HG03354 (cell line): ENCODE measurements around the gene HS3ST5.
"Not testable (repeated sequence)": the region's sequence is repeated elsewhere in the genome, so short reads cannot be mapped to it uniquely, and the experiment has no call there.

Experiments used
- ATAC-seq: cut with Tn5 transposase; IDR thresholded peaks from one replicate; pipeline ENCODE4 v1.9.1; 2021; ENCODE audit warnings: mild to moderate bottlenecking; ENCODE audit not compliant: unreplicated experiment, poor library complexity, severe bottlenecking

The HS3ST5 gene

DNA sequence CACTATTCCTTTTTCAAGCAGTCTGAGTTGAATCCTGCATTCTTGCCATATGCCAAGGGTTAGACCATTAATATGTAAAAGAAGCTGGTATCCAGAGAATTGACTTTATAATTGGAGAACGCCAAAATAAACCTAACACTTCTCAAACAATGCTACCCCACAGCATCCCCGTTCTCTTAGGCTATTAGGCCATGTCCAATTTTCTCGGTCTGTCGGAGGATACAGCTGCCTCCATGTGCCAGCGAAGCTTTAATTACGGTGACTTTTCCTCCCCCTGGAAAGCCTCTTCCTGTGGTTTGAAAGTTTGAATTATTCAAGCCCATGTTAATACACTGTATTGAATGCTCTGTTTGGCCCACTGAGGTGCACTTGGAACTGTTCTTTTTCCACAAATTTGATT, 60.5 kb downstream of the HS3ST5 start:
- no peak for ATAC-seq

DNA sequence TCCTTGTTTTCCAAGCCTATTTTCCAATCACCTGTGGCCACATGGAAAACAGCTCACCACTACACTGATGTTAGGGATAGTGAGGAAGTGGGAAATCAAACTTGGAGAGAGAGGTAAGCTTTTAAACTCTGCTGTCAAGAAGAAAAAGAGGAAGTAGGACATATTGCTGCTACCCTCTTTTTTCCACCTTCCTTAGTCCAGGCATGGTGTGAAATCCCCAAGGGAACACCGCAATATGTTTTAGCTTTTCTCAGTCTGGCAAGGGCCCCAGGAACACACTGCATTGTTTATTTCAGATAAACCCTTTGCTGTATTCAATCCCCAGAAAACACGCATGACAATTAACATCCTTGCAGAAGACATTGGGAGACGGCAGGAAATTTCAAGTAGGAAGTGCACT, 61.3 kb downstream of the HS3ST5 start:
- no peak for ATAC-seq

DNA sequence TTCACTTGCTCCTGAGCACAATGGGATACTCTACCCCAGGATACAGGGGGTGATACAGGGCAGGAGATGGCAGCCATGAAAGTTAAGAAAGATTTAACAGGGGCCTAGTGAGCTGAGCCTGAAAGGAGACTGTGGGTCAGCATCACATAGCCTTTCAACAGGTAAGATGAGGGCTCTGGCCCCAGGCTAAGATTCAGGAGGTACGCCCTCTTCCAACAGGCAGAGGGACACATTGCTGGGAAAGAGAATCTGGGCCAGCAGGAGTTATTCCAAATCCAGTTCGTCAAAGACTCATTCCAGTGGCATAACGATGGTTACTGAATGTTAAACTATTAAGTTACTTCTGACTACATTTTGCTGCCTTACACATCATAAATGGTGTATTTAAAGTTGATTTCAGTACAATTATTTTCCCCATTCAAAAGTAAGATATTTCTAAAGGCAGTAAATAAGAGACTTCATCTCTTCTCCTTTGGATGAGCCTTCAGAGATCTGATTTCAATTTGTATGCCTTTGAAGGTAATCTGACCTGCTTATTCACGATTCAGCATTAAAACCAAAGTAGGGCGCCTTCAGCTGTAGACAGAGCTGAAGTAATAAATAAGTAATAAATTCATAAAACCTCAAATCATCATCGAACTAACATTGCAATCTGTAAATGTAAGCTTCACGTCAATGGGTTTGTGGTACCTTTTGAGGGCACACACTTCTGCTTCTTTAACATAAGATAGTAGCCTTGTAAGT, 62.4 kb downstream of the HS3ST5 start:
- no peak for ATAC-seq

DNA sequence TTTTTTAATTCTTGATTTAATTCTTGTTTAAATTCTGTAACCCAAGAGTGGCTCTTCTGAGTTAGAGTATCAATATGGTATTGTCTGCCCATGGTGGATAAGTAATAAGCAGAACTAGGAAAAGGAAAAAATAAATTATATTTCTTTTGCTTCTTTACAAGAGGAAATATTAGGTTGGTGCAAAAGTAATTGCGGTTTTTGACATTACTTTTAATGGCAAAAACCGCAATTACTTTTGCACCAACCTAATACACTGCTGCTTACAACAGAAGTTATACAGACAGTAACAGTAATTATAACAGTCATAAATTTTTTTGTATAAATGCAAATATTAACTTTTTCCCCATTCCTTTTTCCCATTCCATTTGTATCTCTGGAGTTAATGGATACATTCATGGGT, 65.6 kb downstream of the HS3ST5 start:
- no peak for ATAC-seq

DNA sequence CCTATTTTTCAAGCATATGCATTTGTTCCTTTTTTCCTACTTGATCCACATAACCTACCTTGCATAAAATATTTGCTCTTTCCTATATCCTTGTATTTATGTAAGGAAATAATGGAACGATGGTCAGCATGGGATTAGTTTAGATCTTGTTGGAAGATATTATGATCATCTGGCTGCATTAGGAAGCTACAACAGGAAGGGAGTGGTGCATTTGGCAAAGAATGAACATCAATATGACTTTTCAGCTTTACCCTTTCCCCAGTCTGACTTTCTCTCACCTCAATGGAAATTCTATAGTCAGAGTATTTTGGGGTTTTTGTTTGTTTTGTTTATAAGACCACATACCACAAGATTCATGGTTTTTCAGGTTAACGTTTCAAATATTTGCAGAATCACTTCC, 66.0 kb downstream of the HS3ST5 start:
- ATAC-seq, result no peak

DNA sequence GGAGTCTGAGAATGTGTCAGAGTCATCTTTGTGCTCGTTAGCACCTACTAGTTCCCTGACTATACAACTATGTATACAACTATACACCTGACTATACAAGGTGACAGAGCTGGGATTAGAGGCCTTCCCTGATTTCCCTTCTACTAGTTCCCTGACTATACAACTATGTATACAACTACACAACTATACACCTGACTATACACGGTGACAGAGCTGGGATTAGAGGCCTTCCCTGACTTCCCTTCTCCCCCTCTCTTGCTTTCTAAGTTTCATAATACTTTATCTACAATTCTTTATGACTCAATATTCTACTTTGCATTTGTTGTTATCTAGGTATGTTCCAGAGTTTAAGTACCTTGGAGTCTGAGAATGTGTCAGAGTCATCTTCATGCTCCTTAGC, 68.0 kb downstream of the HS3ST5 start:
- no peak for ATAC-seq

DNA sequence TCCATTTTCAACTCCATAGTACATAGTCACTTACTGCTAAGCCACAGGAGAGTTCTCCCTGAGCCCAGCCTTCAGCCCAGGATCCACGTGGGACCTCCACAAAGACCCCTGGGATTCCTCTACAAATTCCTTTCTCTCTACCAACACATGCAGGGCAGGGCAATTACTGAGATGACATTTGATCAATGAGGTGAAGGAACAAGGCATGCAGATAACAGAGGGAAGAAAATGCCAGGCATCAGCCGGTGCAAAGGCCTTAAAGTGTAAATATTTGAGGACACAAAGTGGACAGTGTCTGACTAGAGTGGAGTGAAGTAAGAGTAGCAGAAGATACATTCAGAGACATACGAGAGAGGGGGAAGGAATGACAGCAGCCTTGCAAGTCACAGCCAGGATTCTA, 70.2 kb downstream of the HS3ST5 start:
- ATAC-seq, result no peak

DNA sequence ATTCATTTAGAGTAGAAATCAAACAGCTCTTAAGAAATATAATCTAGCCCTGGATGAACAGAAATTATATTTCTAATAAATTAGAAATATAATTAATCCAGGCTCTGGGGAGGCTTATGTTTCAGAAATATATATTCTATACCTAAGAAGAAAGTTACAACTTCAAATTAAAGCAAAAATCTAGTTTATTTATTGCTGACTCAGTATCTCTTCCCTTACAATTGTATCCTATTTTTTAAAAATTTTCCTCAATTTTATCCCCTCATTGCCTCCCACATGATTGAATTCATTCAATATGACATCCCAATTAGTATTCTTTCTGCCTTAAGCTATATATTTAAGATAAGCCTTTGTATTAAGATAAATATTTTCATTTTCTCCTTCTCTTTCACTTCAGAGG, 71.4 kb downstream of the HS3ST5 start:
- no peak for ATAC-seq

DNA sequence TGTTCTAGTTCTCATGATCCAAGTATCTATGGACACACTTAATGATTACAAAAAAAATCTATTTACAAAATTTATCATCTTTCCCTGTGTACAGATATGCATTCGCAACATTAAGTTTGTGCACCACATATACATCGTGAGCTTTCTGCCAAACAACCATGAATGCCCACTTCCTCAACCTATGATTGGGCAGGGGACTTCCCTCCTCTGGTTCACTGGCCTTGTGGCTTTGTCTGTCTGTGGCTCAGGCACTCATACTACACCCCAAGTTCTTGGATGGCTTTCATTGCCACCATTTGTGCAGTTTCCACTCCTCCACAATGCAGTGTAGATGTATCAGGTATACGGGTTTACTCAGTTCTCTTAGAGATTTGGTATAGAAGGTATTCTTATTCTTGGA, 74.9 kb downstream of the HS3ST5 start:
- no peak for ATAC-seq

DNA sequence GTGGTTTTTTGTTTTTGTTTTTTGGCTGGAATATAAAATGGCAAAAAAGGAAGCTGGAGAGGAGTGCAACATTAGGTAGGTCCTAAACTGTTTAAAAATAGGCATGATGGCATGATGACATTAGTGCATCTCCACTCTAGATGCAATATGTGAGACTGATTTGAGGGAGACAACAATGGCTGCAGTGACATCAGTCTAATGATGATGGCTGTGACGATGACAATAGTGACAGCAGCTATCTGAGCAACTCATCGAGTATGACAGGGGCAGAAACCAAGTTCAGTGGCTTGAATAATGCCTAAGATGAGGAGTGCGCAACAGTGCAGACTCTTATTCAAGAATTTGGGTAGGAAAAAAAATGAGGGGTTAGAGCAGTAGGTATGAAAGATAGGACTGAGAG, 82.0 kb downstream of the HS3ST5 start:
- no peak for ATAC-seq

DNA sequence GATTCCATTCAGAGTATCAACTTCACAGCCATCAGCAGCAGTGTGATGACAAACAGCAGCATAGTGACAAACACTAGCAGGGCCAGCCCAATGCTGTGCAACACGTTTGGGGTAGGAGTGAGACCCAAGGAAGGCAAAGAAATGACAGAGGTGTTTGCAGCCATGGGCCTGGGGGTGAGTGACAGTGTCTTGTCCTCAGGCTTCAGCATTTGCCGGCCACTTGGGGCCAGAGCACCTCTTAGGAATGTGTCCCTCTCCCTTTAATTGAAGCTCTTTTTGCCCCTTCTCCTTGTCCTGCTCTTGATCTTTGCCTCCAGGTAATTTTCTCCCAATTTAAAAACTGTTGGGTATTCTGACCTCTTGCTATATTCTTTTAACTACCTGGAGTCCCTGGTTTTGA, 84.4 kb downstream of the HS3ST5 start:
- ATAC-seq, result no peak

DNA sequence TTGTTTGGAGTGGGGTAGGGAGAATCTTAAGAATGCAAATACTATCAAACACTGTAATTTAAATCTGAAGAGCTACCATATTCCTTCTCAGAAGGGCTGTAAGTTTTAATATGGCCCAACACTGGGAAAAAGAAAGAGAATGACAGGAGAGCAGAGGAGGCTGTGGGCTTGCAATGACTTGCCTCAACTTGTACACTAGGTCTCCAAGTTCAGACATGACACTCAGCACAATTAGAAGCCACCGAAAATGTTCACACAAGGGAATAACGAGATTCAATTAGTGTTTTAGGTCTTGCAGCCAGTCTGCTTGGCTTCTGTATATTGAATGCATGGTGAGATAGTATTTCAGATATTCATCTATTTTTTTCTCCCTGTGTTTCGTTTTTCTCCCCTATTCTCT, 89.4 kb downstream of the HS3ST5 start:
- no peak for ATAC-seq

DNA sequence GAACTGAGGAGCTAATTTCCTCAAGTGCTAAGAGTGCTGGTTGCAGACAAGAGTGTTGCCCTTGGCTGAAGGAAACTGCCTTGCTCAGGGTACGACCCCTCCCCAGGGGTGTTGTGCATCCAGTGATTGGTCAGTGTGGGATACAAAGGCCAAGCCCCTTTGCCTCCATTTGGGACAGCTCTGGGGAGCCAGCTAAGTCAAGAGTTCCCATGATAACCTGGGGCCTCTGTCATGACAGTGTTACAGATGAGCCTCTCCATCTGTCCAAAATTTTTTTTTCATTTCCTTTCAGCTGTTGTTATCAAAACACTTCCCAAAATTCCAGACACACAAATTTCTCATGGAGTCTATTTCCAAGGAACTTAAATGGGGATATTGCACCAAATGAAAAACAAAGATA, 93.3 kb downstream of the HS3ST5 start:
- ATAC-seq, result no peak

DNA sequence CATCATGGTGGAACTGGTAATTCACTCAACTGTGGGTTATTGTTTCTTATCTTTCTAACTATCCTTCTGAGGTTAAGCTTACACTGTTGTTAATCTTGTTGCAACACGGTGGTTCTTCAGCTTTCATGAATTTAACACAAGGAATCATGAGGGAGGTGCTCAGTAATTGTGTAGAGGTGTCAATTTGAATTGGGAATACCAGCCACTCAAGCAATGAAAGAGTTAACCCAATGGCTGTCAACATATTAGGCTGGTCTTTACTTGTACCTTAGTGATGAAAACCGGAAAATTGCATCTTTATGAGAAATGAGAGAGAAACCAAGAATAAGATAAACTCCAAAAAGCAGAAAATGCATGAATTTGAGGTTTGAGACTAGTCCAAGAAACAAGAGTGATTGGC, 95.7 kb downstream of the HS3ST5 start:
- no peak for ATAC-seq

DNA sequence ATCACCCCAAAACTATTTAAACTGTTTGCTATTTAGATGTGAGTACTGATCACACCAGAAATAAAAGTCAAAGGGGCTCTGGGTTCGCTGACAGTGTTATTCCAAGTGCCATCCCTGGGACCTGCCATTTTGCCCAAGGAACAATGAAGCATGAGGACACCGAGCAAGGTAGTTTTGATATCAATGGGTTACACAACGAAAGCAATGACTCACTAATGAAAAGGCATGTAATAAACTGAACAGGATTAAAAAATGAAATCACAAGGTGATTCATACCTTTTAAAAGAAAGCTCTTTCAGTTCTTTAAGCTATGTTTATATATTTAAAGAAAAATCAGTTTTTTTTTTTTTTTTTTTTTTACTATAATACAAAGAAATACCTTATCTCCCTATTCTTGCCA, 102.0 kb downstream of the HS3ST5 start:
- no peak for ATAC-seq

DNA sequence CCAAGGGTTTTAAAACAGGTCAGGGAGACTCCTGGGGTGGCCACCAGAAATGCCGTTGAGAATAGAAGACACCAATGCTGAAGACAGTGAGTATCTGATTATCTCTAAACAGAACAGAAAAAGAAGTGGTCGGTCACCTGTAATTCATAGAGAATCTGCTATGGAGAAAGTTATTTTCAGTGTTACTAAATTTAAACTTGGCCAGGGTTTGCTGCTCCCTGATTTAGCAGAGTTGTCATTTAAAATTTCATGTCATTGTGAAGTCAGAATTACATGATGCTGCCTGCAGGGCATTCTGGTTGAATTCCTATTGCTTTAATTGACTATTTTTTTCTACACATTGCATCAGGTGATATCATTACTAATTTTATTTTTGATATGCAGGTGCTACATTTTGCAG, 114.1 kb downstream of the HS3ST5 start:
- ATAC-seq, result no peak

DNA sequence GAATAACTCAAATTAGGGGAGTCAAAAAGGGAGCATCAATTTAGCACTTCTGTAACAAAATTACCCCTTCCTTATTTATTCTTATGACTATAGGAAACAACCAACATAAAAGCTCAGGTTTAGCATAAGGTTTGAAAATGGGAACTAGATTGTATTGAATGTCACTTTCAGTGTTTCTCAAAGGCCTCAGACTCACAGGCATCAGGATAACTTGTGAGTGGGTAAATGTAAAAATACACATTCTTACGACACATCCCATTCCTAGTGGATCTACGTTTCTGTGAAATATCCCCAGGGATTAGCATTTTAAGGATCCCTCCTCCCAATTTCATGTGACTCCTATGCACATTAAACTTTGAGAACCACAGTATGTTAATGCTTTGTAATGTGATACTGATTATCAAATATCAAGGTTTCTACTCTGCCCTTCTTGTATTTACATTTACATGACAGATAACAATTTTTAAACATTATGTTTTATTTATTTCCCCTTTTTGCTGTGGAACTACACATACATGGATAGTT, 114.8 kb downstream of the HS3ST5 start:
- ATAC-seq, result no peak

DNA sequence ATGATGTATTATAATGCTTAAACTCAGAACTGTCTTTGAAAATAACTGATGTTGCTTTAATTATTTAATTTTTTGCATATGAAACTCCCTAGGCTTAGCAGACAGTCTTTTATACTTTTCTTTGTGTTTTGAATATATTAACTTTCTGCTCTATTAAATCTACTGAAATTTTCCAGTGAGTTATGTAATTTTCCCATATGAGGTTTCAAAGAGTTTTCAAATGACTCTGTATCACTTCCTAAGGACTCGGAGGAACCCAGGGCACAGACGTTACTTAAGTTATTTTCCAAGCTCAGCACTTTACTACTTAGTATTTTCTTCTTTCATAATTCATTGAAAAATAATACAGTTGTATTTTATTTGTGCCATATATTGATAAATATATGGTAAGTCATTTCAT, 122.6 kb downstream of the HS3ST5 start:
- no peak for ATAC-seq

DNA sequence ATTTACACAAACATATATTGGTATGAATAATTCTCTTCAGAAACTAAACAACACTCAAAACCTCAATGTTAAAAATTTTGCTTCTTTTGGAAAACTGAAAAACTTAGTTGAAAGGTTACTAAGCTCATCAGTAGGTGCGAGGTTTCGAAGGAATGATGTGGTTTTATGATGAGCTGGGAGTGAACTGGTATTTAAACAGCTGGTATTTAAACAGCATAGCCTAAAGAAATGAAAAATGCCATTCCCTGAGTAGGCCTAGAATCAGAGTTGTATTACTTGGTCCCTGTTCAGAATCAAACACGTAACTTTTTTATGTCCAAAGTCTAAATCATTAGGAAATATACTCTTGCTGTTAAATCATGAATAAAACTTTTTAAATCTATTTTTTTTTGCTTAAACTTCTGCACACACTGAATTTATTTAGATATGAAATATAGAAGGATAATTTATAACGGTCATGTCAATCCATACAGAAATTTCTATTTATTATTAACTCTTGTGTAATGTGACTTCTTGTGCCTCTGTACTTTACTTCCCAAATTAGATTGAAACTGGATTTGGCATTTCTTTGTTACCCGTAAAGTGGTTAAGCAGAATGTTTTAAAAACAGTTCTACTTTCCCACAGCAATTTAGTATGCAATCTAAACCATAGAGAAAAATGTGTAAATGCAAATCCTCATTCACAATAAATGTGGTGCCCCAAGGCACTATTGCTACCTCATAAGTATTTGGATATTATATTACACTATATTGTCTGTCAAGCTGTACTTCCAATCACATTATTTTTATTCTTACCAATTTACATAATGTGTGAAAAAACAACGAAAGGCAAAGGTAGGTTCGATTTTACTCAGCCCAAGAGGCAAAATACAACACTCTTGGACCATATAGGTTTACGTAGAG, 124.1 kb downstream of the HS3ST5 start:
- no peak for ATAC-seq

DNA sequence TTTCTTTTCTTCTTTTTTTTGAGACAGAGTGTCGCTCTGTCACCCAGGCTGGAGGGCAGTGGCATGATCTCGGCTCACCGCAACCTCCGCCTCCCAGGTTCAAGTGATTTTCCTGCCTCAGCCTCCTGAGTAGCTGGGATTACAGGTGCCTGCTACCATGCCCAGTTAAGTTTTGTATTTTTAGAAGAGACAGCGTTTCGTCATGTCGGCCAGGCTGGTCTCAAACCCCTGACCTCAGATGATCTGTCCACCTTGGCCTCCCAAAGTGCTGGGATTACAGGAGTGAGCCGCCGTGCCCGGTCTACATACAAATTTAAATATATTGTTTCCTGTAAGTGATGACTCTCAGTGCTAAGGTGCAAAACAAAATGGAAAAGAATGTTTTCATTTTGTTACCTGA, 124.8 kb downstream of the HS3ST5 start:
- ATAC-seq, result not testable (repeated sequence)
